ENCODE results near the gene CRISPLD2.

DNA sequence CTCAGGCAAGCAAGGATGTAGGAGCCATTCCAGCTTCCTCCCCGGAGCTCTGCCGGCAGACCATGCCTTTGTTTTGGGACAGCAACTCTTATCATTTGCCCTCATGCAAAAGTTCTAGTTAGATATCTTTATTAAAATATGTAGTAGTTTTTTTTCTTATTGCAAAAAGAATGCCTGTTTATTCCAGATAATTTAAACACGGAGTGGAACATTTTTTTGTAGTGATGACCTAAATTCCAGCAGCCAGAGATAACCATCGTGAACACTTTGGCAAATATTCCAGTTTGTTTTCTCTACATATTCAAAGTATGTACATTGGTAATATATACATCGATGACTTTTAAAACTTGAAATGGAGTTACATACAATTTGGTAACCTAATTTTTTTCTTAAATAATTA is 54.8 kb downstream of the CRISPLD2 start:
- TF ChIP-seq, protein P1, sequence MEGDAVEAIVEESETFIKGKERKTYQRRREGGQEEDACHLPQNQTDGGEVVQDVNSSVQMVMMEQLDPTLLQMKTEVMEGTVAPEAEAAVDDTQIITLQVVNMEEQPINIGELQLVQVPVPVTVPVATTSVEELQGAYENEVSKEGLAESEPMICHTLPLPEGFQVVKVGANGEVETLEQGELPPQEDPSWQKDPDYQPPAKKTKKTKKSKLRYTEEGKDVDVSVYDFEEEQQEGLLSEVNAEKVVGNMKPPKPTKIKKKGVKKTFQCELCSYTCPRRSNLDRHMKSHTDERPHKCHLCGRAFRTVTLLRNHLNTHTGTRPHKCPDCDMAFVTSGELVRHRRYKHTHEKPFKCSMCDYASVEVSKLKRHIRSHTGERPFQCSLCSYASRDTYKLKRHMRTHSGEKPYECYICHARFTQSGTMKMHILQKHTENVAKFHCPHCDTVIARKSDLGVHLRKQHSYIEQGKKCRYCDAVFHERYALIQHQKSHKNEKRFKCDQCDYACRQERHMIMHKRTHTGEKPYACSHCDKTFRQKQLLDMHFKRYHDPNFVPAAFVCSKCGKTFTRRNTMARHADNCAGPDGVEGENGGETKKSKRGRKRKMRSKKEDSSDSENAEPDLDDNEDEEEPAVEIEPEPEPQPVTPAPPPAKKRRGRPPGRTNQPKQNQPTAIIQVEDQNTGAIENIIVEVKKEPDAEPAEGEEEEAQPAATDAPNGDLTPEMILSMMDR (IDR thresholded peaks at IDR 0.05): no peak
- TF ChIP-seq POLR2A (IDR thresholded peaks at IDR 0.05): no peak
